ENCODE data around the gene GPR135.
"Not testable (repeated sequence)": the region's sequence is repeated elsewhere in the genome, so short reads cannot be mapped to it uniquely, and the experiment has no call there.

Gene GPR135

DNA sequence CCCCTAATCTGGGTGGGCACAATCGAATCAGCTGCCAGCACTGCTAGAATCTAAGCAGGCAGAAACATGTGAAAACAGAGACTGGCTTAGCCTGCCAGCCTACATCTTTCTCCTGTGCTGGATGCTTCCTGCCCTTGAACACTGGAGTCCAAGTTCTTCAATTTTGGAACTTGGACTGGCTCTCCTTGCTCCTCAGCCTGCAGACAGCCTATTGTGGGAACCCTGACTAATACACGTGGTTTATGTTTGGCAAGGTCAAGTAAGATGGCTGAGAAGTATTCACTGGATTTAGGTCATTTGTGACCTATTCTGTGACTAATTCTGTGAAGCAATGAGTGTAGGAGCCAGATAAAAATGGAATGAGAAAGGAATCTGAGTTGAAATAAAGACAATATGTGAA, 11.0 kb downstream of the GPR135 start (continued):
- no peak for TF ChIP-seq TOX (CRISPR knock-in tag; IDR thresholded peaks at IDR 0.05; ENCODE audit: borderline replicate concordance)

DNA sequence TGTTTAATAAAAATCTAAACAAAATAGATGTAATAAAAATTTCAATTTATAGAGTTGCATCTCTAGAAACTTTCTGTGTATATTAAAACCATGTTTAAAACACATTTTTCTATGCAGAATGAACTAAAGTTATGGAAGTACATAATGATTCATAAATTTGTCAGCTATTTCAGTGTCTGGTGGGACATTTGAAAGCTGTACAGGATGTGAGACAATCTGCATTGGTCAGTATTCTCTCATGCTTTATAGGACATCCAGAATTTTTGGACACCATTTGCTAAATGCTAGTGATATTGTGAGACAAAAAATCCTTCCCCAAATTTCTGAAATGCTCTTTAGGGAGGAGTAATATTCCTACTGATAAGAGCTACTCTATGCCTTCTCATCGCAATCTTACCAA, 13.3 kb downstream of the GPR135 start:
- ATAC-seq = no peak
- TF ChIP-seq ESRRG (CRISPR knock-in tag; IDR thresholded peaks at IDR 0.05) (no peak), TCF4 (CRISPR knock-in tag; IDR thresholded peaks at IDR 0.05; ENCODE audit: borderline replicate concordance) (no peak), TOX (CRISPR knock-in tag; IDR thresholded peaks at IDR 0.05; ENCODE audit: borderline replicate concordance) (no peak), PPARA (CRISPR knock-in tag; IDR thresholded peaks at IDR 0.05; ENCODE audit: borderline replicate concordance) (no peak), ZFP3 (CRISPR knock-in tag; IDR thresholded peaks at IDR 0.05) (no peak), SNAI2 (CRISPR knock-in tag; IDR thresholded peaks at IDR 0.05) (no peak), CSDC2 (CRISPR knock-in tag; IDR thresholded peaks at IDR 0.05) (no peak), ZNF70 (CRISPR knock-in tag; IDR thresholded peaks at IDR 0.05) (no peak), ZNF8 (CRISPR knock-in tag; IDR thresholded peaks at IDR 0.05) (no peak), BACH2 (CRISPR knock-in tag; IDR thresholded peaks at IDR 0.05; ENCODE audit: borderline replicate concordance) (no peak)
- TF ChIP-seq, protein P1, sequence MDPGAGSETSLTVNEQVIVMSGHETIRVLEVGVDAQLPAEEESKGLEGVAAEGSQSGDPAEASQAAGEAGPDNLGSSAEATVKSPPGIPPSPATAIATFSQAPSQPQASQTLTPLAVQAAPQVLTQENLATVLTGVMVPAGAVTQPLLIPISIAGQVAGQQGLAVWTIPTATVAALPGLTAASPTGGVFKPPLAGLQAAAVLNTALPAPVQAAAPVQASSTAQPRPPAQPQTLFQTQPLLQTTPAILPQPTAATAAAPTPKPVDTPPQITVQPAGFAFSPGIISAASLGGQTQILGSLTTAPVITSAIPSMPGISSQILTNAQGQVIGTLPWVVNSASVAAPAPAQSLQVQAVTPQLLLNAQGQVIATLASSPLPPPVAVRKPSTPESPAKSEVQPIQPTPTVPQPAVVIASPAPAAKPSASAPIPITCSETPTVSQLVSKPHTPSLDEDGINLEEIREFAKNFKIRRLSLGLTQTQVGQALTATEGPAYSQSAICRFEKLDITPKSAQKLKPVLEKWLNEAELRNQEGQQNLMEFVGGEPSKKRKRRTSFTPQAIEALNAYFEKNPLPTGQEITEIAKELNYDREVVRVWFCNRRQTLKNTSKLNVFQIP (CRISPR knock-in tag; IDR thresholded peaks at IDR 0.05; ENCODE audit: borderline replicate concordance, low read depth) = no peak
- TF ChIP-seq, protein P2, sequence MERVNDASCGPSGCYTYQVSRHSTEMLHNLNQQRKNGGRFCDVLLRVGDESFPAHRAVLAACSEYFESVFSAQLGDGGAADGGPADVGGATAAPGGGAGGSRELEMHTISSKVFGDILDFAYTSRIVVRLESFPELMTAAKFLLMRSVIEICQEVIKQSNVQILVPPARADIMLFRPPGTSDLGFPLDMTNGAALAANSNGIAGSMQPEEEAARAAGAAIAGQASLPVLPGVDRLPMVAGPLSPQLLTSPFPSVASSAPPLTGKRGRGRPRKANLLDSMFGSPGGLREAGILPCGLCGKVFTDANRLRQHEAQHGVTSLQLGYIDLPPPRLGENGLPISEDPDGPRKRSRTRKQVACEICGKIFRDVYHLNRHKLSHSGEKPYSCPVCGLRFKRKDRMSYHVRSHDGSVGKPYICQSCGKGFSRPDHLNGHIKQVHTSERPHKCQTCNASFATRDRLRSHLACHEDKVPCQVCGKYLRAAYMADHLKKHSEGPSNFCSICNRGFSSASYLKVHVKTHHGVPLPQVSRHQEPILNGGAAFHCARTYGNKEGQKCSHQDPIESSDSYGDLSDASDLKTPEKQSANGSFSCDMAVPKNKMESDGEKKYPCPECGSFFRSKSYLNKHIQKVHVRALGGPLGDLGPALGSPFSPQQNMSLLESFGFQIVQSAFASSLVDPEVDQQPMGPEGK (CRISPR knock-in tag; IDR thresholded peaks at IDR 0.05; ENCODE audit: borderline replicate concordance) = no peak
- TF ChIP-seq, protein P3, sequence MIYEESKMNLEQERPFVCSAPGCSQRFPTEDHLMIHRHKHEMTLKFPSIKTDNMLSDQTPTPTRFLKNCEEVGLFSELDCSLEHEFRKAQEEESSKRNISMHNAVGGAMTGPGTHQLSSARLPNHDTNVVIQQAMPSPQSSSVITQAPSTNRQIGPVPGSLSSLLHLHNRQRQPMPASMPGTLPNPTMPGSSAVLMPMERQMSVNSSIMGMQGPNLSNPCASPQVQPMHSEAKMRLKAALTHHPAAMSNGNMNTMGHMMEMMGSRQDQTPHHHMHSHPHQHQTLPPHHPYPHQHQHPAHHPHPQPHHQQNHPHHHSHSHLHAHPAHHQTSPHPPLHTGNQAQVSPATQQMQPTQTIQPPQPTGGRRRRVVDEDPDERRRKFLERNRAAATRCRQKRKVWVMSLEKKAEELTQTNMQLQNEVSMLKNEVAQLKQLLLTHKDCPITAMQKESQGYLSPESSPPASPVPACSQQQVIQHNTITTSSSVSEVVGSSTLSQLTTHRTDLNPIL (CRISPR knock-in tag; IDR thresholded peaks at IDR 0.05; ENCODE audit: low read depth) = no peak

DNA sequence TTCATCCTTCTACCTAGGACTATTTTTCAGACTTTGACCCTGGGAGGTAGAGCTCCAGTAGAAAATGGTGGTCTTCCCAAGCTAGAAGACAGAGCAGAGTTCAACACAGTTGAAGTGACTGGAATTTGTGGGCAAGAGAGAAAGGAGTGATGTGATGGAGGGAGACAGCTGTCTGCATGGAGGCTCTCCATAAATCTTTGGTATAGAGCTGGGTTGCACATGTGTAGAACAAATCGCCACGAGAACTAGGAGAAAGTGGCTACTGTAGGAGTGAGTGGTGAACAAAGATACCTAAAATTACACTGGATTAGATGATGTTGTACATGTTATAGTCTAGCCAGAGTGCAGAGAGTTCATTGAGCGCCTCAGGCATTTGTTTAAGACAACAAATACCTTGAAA, 14.5 kb downstream of the GPR135 start:
- no peak for ATAC-seq
- no peak for TF ChIP-seq ISL1 (CRISPR knock-in tag; IDR thresholded peaks at IDR 0.05)
- TF ChIP-seq, protein P3 (CRISPR knock-in tag; IDR thresholded peaks at IDR 0.05; ENCODE audit: low read depth) = no peak
- TF ChIP-seq ZC3H10 (CRISPR knock-in tag; IDR thresholded peaks at IDR 0.05) = no peak
- TF ChIP-seq, protein P2 (CRISPR knock-in tag; IDR thresholded peaks at IDR 0.05; ENCODE audit: borderline replicate concordance) = no peak
- no peak for TF ChIP-seq ZNF8 (CRISPR knock-in tag; IDR thresholded peaks at IDR 0.05)
- no peak for TF ChIP-seq ESRRG (CRISPR knock-in tag; IDR thresholded peaks at IDR 0.05)
- no peak for TF ChIP-seq ZFP30 (CRISPR knock-in tag; IDR thresholded peaks at IDR 0.05)
- TF ChIP-seq PPARA (CRISPR knock-in tag; IDR thresholded peaks at IDR 0.05; ENCODE audit: borderline replicate concordance) = no peak
- TF ChIP-seq TOX (CRISPR knock-in tag; IDR thresholded peaks at IDR 0.05; ENCODE audit: borderline replicate concordance) = no peak
- no peak for TF ChIP-seq SNAI2 (CRISPR knock-in tag; IDR thresholded peaks at IDR 0.05)
- TF ChIP-seq ZFP3 (CRISPR knock-in tag; IDR thresholded peaks at IDR 0.05) = no peak
- TF ChIP-seq OSR1 (CRISPR knock-in tag; IDR thresholded peaks at IDR 0.05) = no peak
- no peak for TF ChIP-seq BACH2 (CRISPR knock-in tag; IDR thresholded peaks at IDR 0.05; ENCODE audit: borderline replicate concordance)
- no peak for TF ChIP-seq TCF4 (CRISPR knock-in tag; IDR thresholded peaks at IDR 0.05; ENCODE audit: borderline replicate concordance)
- TF ChIP-seq, protein P4, sequence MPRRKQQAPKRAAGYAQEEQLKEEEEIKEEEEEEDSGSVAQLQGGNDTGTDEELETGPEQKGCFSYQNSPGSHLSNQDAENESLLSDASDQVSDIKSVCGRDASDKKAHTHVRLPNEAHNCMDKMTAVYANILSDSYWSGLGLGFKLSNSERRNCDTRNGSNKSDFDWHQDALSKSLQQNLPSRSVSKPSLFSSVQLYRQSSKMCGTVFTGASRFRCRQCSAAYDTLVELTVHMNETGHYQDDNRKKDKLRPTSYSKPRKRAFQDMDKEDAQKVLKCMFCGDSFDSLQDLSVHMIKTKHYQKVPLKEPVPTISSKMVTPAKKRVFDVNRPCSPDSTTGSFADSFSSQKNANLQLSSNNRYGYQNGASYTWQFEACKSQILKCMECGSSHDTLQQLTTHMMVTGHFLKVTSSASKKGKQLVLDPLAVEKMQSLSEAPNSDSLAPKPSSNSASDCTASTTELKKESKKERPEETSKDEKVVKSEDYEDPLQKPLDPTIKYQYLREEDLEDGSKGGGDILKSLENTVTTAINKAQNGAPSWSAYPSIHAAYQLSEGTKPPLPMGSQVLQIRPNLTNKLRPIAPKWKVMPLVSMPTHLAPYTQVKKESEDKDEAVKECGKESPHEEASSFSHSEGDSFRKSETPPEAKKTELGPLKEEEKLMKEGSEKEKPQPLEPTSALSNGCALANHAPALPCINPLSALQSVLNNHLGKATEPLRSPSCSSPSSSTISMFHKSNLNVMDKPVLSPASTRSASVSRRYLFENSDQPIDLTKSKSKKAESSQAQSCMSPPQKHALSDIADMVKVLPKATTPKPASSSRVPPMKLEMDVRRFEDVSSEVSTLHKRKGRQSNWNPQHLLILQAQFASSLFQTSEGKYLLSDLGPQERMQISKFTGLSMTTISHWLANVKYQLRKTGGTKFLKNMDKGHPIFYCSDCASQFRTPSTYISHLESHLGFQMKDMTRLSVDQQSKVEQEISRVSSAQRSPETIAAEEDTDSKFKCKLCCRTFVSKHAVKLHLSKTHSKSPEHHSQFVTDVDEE (CRISPR knock-in tag; IDR thresholded peaks at IDR 0.05) = no peak
- no peak for TF ChIP-seq GLIS3 (CRISPR knock-in tag; IDR thresholded peaks at IDR 0.05)

DNA sequence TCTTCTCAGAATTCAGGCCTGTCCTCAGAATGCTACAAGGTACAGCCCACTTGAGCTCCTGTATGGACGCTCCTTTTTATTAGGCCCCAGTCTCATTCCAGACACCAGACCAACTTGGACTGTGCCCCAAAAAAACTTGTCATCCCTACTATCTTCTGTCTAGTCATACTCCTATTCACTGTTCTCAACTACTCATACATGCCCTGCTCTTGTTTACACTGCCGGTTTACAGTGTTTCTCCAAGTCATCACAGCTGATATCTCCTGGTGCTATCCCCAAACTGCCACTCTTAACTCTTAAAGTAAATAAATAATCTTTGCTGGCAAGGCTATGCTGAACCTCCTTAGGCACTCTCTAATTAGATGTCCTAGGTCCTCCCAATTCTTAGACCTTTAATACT, 16.5 kb downstream of the GPR135 start:
- not testable (repeated sequence) for ATAC-seq

All from SK-N-SH treated with all-trans-retinoic acid at 6 μM for 48 hours (cell line).